ENCODE measurements around the gene HCN4. TPM values are rescaled to one million over a fixed set of nuclear protein-coding genes. Genes with fewer than 3 reads are reported as not detected.

The HCN4 gene
- total RNA-seq, 1 donor from 2014 or later = not detected

DNA sequence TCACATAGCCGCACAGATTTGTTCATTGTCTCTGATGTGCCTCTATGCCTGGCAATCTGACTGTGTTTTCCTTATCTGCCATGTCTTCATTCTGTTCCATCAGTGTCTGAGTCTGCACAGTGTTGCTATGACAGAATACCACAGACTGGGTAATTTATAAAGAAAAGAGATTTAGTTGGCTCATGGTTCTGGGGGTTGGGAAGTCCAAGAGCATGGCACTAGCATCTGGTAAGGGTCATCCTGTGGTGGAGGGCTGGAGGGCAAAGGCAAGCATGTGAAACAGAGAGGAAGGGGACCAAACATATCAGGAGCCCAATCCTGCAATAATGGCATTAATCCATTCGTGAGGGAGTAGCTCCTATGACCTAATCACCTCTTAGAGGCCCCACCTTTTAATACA lies 11.9 kb upstream of the HCN4 start:
- DNase-seq (ENCODE audit: low read depth in 2 of 2) = no peak

DNA sequence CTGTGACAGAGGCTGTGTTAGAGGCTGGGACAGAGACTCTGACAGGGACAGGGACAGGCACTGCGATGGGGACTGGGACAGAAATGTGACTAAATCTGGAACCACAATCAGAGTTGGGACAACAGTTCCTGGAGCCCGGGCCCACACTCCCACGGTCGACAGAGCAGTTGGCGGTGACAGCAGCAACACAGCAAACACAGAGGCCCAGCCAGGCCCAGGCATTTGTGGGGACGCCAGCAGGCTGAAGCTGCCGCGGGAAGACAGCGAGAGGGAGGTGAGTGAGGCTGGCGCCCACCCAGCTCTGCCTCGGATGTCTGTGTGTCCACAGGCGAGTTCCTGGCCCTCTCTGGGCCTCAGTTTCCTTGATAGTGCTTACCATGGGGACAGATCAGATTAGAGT lies 9.3 kb upstream of the HCN4 start:
- no peak for DNase-seq (ENCODE audit: low read depth in 2 of 2)

DNA sequence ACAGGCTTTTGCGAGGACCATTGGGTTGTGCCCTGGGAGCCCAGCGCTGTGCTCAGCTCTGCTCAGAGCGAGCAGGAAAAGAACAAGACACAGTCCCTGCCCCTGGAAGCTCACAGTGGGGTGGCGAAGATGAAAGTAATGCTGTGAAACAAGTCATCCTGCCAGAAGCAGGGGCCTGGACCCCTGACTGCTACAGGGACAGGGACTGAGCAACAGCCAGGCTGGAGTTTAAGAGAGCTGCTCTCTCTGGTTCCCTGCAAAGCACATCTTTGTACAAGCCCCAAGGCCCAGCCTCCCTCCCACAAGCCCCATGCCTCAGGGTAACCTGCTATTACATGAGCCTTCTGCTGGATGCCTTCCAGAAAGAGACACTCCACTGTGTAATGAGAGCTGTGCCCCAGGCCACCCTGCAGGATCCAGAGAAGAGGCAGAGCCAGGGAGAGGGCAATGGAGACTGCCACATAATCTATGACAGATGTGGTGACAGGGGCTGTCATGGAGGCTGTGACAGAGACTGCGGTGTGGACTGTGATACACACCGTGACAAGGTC lies 7.1 kb upstream of the HCN4 start:
- DNase-seq (ENCODE audit: low read depth in 2 of 2) = no peak

DNA sequence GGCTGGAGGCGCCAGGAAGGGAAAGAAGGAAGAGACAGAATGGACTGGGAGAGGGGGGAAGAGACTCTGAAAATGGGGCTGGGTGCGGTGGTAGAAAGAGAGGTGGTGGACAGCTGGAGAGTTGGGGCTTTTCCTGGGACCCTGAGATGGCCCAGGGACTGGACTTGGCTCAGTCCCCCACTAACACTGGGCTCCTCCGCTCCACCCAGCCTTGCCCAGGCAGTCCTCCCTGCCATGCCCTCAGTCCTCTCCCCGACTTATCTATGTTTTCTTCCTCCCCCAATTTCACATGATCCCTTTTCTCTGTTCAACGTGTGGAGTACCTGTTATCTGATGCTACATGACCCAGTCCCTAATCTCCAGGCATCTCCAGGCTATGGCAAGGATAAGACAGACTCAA lies 6.3 kb upstream of the HCN4 start:
- no peak for DNase-seq (ENCODE audit: low read depth in 2 of 2)

DNA sequence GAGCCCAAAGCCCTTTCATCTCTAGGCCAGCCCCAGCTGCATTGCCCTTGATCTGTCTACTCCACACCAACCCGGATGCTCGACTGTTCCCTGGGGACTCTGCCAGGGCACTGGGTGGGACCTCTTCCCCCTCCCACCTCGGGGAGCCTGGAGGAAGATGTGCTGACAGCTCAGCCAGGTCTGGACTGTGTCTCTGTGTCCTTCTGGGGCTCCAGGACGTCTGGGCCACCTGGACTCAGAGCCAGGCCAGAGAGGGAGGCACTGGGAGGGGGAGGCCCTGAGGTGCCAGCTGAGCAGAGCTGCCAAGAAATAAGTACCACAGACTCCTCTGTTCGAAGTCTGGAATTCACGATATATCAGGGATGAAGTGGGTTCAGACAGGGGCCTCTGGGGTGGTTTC lies 5.8 kb upstream of the HCN4 start:
- DNase-seq (ENCODE audit: low read depth in 2 of 2) = no peak

DNA sequence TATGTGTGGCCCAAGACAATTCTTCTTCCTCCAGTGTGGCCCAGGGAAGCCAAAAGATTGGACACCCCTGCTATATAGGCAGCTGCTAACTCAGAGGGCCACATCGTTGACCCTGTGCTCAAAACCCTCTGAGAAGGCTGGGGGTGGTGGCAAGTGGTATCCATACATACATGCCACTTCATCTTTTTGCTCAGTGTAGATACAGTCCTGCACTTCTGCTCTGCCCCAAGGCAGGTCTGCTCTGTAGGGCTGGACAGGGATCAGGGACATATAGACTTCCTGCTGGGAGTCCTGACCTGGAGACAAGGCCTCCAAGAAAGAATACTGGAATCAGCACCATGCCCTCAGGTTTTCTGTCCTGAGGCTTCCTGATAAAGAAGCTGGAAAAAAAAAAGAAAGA lies 4.5 kb upstream of the HCN4 start:
- DNase-seq (ENCODE audit: low read depth in 2 of 2) = no peak

DNA sequence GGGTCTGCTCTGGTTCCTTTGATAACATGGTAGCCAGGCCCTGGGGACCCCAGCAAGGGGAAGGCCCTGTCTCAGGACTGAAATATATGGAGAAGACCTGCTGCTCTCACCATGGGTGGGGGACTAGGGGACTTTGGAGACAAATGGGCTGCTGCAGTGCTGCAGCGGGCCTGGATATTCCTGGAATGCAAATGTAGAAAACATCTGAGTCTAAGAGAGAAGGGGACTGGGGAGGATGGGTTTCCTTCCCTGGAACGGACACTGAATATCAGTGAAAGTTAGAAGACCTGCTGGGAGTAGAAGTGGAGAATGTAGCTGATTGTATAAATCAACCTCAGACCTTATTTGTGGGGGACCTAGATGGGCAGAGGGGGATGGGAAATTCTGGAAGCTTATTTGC lies 3.1 kb upstream of the HCN4 start:
- no peak for DNase-seq (ENCODE audit: low read depth in 2 of 2)

DNA sequence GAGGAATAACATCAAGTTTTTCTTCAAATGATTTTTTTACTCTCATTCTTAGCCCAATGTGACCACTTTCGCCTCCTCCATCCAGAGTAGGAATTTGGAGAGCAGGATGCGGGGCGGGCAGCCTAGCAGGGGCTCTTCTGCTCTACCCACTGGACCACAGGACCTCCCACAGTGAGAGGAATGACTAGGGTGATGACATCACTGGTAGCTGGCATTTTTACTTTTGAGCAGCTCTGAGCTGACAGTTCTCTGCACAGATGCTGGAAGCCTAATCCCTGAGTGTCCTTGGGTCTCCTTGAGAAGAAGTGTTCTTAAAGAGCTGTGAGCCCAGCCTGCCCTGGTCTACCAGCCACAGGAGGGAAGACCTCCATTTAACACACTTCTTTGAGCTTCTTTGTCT lies 1.4 kb upstream of the HCN4 start:
- DNase-seq (ENCODE audit: low read depth in 2 of 2) = no peak

DNA sequence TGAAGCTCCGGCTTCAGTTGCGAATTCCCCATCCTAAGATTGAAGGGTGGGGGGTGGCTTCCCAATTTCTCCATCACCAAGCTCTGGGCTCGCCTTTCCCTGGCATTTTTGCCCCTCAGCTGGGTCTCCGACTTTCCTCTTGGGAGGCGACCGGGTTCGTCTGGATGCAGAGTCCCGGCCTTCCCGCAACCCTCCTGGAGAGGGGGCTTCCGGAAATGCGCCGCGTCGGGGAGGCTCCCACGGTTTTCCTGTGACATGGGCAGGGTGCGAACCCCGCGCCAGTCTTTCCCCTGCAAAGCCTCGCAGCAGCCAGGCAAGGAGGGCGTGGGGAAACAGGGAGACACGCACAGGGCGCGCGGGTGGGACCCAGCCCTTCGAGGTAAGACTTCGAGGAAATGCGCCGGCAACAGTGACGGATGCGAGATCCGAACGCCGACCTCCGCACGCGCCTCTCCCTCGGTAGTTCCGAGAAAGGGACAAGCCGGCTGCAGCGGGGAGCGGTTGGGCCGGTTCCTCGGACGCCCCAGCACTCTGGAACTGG lies 466 bp upstream of the HCN4 start:
- no peak for DNase-seq (ENCODE audit: low read depth in 2 of 2)

DNA sequence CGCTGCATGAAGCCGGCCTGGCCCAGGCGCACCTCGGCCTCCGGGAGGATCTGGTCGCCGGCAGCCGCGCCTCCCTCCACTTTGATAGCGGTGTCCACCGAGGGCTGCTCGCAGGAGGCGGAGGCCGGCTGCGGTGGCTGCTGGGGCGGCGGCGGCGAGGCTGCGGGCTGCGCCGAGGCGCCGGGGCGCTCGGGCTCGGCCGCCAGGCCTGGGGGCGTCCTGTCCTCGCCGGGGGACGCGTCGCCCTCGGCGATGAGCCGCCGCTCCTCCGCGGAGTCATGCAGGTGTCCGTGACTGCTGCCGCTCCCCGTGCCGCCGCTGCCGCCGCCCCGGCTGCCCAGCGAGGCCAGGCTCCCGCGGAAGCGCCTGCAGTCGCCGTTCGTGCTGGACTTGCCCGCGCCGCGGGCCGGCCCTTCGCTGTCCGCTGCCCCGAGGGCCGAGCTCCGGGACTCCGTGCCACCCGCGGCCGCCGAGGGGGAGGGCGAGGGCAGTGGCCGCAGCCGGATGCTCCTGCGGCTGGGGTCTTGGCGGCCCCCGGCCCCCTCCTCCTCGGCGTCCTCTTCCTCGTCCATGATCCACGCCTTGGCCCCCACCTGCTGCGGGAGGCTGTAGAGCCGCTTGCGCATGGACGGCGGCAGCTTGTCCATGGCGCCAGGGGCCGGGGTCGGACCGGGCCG lies 996 bp downstream of the HCN4 start:
- DNase-seq (ENCODE audit: low read depth in 2 of 2) = peak in 1 of 2 donors; percentile 4

DNA sequence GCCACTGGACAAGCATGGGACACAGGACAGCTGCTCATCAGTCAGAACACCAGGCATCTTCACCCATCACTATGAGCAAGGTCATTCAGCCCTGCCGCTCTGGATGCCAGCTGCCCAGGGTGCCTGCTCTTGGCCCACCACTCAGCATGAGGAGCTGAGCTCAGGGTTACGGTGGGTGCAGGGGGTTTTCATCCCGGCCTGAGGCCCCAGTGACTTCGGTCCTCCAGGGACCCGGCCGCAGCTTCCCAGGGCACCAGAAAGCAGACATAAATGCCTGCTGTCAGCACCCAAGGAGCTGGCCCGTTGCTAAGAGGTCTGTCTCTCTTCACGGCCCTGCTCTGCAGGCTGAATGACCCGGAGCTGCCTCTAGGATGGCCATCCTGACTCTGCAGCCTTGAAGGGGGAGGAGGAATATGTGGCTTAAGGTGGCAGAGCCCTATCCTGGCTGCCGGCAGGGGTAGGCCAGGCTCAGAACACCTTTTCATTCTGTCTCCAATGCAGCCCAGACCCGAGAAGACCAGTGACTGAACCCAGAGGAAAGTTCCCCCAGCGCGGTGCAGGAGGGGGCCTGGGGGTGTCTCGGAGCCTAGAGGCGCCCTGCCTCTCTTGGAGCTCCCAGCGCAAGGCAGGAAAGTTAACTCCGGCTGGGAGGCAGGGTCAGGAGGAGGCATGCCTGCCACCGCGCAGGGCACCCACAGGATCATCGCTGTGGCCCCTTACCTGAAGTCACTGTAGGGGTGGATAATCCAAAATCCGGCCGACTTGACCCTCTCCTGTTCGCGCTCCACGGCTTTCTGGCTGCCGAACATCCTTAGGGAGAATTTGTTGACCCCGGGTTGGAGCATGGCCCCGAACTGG lies 1.8 kb downstream of the HCN4 start:
- no peak for DNase-seq (ENCODE audit: low read depth in 2 of 2)

DNA sequence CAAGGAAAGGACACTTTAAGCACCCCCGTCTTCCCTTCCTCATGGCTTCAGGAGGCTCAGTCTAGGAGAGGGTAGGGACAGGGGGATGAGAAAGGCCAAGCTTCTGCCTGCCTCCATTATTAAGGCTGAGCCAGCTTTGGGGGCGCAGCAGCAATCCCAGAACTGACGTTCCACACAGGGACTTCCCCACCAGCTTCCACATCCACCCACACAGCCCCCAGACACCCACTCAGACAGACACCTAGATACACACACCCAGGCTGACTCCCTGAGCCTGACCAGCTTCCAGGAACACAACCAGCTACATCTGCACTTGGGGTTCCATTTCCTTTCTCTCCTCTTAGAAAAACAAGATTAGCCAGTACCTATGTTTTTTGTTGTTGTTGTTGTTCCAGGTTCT lies 4.7 kb downstream of the HCN4 start:
- no peak for DNase-seq (ENCODE audit: low read depth in 2 of 2)

DNA sequence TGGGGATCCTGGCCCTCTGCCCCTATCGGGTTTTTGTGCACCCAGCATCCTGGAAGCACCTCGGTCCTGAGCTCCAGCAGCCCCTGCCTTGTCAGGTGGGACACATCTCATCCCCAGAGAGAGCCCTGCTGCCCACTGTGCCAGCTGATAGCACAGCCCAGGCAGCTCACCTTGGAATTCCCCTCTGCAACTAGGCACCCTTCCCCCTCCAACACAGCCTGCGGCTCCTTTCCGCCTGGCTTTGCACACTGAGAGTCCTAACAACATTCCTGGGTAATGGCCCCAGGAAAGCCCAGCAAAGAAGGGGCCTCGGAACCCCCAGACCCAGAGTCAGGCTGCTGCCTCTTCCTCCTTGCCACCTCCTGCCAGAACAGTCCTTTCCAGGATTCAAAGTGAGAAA lies 5.9 kb downstream of the HCN4 start:
- DNase-seq (ENCODE audit: low read depth in 2 of 2) = no peak

DNA sequence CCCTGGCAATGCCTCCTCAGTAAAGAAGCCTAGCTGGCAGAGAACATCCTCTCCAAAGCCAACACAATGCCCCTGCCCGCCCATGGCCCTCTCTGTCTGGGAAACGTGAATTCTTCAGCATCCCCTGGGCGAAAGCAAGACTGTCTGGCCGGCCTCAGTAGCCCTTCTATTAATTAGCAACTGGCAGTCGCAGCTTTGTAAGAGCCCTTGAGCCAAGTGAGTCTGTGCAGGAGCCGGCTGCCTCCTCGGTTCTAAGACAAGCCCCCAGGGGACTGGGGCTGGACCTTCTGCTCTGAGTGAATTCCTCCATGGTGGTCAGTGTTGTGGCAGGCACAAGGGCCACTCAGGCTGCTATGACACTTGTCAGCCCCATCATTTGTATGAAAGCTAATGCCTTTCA lies 7.4 kb downstream of the HCN4 start:
- DNase-seq (ENCODE audit: low read depth in 2 of 2) = no peak

DNA sequence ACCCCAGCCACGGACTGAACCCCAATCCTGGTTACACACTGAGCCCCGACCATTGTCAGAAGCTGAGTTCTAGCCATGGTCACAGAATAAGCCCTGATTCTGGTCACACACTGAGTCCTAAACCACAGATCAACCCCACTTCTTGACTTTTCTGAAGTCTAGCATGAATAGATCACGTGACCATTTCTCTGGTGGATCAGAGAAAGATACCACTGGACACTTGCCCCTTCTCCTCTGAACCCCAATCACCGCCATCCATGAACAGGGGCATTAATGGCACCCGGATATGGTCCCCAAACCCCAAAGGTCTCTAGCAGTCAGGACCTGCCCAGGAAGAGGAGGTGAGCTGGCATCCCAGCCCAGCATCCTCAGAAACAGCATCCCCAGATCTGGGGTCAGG lies 9.1 kb downstream of the HCN4 start:
- DNase-seq (ENCODE audit: low read depth in 2 of 2) = no peak

DNA sequence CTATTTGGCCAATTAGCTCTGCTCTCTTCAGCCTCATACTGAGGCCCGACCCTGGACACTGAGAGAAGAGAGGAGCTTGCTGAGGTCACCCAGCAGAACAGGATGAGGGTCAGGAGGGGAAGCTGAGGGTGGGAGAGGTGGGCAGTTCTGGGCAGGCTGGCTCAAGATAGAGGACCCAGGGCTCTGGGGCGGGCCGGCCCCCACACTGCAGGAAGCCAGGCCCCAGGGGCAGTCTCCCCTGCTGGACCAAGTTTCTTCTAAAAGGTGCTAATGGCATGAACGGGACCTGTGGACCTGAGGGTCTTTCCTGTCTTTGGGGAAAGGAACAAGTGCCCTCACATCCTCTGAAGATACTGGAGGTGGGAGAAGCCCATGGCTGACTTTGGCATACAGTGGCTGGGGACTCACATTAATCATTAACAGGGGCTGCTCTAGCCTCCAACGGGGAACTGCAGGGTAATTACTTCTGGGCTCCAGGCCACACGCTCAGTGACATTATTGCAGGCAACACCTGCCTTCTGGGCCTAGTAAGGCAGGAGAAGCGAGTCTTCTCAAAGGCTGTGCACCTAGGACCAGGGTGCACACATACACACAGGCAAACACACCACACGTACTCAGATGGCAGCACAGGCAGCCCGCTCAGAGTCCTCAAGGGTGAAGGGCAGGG lies 10.6 kb downstream of the HCN4 start:
- DNase-seq (ENCODE audit: low read depth in 2 of 2) = no peak

DNA sequence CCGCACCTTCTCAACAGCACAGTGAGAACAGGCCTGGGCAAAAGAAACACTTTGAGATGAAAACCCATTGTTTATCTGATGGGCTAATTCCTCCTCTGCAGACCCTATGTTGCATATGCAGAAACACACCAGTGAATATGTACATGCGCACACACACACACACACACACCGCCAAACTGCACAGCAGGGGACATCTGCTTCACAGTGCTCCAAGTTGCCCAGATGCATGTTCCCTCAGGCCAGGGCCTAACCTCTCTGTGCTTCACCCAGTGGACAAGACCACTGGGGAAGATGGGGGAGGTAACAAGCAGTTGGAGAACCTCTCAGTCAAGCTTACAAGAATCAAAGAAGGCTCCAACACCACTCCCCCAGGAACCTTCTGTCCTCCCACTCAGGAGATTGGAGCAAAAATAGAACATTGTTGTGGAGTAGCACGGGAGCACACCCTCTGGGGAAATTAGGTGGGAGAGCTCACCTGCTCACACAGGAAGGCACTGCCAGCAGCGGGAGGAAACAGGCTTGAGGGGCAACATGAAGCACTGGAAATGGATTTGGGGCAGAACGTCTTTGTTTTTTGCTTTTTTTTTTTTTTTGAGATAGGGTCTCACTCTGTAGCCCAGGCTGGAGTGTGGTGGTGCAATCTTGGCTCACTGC lies 13.0 kb downstream of the HCN4 start:
- DNase-seq (ENCODE audit: low read depth in 2 of 2) = no peak

DNA sequence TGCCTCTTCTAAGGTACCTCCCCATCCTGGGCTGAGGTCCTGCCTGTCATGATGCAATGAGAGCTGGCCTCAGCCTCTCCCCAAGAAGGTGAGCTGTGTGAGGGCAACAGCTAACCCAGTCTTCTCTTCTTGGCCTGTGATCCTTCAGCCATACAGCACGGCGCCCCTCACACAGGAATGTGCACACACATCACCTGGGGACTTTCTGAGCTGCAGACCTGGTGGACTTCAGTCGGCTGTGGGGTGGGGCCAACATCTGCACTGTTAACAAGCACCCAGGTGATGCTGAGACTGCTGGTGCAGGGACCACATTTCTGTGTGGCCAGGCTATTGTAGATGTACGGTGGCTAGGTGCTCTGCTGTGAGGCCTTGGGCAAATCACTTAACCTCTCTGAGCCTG lies 14.5 kb downstream of the HCN4 start:
- no peak for DNase-seq (ENCODE audit: low read depth in 2 of 2)

DNA sequence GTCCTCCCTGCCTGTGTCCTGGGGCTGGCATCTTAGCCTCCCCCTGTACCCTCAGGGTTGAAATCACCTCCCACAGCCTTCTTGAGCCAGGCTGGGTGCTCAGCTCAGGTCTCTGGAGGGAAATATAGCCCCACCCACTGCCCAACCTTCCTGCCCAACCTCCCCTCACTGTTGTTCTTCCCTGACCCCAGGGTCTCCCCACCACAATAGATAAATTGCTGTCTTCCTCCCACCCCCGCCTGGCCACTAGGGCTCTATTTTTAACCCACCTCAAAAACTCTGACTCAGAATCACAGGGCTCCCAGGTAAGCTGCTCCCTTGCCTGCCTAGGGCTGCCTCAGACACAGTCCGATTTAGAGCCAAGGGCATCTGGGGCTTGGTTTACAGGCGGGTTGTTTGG lies 15.0 kb downstream of the HCN4 start:
- no peak for DNase-seq (ENCODE audit: low read depth in 2 of 2)

DNA sequence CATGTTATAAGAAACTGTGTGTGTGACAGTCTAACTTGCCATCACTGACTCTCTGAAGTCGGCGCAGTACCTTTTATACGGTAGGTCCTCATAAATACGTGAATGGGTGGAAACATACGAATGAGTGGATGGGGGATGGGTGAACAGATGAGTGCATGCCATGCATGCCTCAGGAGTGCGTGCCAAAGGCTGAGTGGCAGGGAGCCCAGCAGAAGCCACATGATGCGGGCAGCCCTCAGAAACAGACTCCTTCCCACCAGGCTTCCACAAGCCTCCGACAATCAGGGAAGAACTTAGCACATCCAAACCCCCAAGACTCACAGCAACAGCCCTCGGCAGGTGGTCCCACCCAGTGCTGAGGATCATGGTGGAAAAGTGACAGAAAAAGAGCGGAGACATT lies 16.7 kb downstream of the HCN4 start:
- no peak for DNase-seq (ENCODE audit: low read depth in 2 of 2)

DNA sequence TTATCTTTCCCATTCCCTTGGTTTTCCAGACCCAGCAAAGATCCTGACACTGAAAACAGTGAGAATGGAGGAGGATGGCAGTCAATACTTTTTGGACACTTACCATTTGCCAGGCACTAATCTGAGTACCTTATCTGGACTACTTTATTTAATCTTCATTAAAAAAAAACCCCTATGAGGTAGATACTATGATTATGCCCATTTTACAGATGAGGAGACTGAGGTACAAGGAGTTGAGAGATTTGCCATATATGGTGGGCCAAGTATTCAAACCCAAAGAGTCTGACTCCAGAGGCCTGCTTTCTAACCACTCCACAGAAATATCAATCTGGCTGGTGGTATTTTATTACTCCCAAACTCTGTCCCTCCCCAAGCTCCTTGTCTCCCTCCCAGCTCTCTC lies 19.6 kb downstream of the HCN4 start:
- DNase-seq (ENCODE audit: low read depth in 2 of 2) = no peak

Measured in lung microvascular endothelial cell (primary cell).